ENCODE data around the gene HEMK1.

The HEMK1 gene

DNA sequence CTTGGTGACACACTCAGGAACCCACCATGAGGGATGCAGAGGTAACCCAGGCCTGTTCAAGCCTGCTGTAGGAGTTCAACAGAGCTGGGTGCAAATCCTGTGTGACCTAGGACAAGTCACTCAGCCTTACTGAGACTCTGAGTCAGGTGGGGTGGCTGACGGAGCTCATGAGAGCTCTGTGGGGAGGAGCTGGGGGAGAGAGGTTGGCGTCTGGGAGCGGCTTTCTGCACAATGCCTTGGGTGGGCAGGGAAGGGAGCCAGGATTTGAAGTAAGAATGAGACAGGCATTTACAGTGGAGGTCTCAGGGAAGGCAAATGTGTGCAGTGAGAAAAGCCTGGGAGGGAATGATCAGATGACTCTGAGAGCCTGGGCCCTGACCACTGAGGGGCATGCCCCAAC is 20.1 kb upstream of the HEMK1 start:
- H3K4me3 ChIP-seq (ENCODE audit: low read length), result no peak overlapping the region
- TF ChIP-seq, protein P1, sequence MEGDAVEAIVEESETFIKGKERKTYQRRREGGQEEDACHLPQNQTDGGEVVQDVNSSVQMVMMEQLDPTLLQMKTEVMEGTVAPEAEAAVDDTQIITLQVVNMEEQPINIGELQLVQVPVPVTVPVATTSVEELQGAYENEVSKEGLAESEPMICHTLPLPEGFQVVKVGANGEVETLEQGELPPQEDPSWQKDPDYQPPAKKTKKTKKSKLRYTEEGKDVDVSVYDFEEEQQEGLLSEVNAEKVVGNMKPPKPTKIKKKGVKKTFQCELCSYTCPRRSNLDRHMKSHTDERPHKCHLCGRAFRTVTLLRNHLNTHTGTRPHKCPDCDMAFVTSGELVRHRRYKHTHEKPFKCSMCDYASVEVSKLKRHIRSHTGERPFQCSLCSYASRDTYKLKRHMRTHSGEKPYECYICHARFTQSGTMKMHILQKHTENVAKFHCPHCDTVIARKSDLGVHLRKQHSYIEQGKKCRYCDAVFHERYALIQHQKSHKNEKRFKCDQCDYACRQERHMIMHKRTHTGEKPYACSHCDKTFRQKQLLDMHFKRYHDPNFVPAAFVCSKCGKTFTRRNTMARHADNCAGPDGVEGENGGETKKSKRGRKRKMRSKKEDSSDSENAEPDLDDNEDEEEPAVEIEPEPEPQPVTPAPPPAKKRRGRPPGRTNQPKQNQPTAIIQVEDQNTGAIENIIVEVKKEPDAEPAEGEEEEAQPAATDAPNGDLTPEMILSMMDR (conservative IDR thresholded peaks at IDR 0.05; ENCODE audit: low read length), result no peak
- DNase-seq (ENCODE audit: low read depth), result no peak

DNA sequence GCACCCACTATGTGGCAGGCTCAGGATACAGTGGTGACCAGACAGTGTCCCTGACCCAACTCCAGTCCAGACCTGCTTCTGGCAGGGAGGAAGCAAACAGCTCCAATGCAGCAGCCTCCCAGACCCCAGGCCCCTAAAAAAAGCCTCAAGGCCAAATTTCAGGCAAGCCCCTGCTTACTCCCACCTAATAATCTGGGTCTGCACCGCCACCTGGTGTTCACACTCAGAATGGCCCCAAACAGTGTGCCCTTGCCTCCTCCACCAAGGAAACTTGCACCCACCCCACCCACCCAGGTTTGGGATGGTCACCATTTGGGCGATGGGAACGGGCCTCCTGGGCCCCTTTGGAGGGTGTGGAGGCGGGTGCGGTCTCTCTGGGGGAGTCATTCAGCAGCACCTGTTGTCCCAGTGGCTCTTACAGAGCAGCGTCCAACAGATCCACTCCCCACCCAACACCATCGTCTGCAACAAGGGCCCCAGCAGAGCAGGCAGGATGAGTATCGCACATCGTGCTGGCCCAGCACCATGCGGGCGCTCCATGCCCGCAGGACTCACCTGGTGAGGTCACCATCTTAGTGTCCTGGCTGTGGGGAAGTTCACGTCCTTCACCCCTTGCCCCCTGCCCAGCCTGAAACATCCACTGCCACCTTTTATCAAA is 19.1 kb upstream of the HEMK1 start:
- H3K4me3 ChIP-seq (ENCODE audit: low read length), result no peak overlapping the region
- DNase-seq (ENCODE audit: low read depth), result no peak
- TF ChIP-seq, protein P1 (conservative IDR thresholded peaks at IDR 0.05; ENCODE audit: low read length), result peak; percentile 73

DNA sequence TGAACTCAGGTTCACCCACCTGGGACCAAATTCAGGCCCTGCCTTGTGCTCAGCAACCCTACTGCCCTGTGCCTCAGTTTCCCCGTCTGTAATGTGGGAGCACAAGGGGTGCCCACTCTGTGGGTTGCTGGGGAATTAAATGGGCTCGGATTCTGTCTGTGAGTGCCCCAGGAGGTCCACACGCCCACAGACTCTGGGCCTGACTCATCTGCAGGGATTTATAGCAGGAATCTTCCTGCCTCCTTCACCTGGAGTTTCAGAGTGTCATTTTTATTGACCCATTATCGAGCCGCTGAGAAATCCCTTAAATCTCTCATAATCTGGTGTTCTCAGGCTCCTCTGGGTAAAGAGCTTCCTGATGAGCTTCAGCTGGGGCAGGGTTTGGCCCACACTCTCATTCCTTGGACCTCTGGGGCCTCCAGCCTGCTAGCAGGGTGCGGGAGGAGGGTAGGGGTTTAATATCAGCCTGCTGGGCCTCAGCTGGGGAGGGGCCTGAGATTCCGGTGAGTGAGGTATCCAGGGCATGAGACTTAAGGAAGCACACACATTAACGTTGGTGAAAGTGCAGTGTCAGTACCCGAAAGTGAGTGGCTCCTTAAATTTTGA is 18.2 kb upstream of the HEMK1 start:
- DNase-seq (ENCODE audit: low read depth), result no peak
- H3K4me3 ChIP-seq (ENCODE audit: low read length), result no peak overlapping the region
- TF ChIP-seq, protein P1 (conservative IDR thresholded peaks at IDR 0.05; ENCODE audit: low read length), result no peak

DNA sequence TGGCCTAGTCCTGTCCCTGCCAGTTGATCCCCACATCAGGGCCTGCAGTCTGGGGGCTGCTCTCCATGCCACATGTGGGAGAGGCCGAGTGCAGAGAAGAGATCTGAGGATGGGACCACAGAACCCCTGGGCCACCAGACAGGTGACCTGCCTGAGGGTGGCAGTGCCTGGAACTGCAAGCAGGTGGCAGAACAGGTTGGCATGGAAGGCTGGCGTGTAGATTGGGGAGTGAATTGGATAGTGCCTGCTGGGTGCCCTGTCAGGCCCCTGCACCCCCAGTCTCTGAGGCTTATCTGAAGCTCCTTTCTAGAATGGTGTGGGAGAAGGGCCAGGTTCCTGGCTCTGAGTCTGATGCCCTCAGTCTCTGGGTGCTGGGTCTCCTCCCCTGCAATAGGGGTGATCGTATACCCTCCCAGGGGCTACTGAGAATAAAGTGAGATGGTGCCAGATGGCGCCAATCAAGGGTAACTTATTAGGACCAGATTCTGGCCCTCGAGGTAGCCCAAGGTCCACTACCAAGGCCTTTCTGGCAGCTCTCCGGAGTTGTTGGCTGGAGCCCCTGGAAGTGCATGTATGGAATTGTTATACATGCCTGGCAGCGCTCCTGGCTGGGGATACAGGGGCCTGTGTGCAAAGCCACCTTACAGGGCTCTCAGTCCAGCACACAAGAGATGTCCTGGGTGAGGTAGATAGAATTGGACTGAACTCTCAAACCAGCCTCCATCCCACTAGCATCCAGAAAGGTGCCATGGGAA is 17.5 kb upstream of the HEMK1 start:
- DNase-seq (ENCODE audit: low read depth), result no peak
- H3K4me3 ChIP-seq (ENCODE audit: low read length), result no peak overlapping the region
- TF ChIP-seq, protein P1 (conservative IDR thresholded peaks at IDR 0.05; ENCODE audit: low read length), result no peak

DNA sequence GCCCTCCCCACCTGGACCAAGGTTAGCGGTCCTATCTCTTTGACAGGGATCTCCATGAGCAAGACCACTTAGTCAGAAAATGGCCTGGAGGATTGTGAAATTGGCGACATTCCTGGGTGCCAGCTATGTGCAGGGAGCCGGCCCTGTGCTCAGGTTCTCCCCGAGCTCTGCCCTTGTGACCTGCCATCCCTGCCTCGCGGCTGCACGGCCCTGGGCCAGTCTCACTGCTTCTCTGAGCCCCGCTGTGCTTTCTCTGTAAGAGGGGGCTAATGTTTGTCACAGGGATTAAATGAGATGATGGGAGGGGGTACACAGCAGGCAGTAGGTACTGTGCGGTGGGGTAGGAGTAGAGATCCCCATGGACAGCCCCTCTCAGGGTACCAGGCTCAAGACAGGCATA is 16.7 kb upstream of the HEMK1 start:
- TF ChIP-seq, protein P1 (conservative IDR thresholded peaks at IDR 0.05; ENCODE audit: low read length), result no peak
- no peak overlapping the region for H3K4me3 ChIP-seq (ENCODE audit: low read length)
- no peak for DNase-seq (ENCODE audit: low read depth)

DNA sequence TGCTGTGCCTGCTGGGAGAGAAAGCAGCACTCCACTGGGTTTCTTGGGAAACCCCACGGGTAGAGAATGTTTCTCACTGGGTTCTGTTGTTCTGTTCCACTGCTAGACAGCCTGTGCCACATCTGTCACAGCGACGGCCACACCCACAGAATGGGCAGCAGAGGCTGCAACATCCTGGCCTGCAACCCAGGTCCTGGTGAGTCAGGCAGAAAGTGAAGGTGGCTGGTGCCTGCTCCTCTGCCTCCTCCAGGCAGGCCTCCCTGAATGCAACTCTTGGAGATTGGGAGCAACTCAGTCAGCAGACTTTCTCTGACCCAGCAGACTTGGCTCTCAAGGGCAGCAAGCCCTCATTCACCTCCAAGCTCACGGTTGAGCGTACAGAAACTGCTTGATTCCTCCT is 14.8 kb upstream of the HEMK1 start:
- H3K4me3 ChIP-seq (ENCODE audit: low read length), result no peak overlapping the region
- TF ChIP-seq, protein P1 (conservative IDR thresholded peaks at IDR 0.05; ENCODE audit: low read length), result no peak
- DNase-seq (ENCODE audit: low read depth), result no peak
